ENCODE measurements around the gene FIGN. TPM values are rescaled to one million over a fixed set of nuclear protein-coding genes. Genes with fewer than 3 reads are reported as not detected.

FIGN gene
- total RNA-seq, 1 experiment from 2014 or later, result 14.6 TPM

- Histone ChIP-seq H4K8ac (replicated peaks; ENCODE audit: insufficient read length, low read depth, low read length) (no peak overlapping the region), H2BK120ac (ENCODE audit: low read depth, low read length, poor library complexity, severe bottlenecking) (no peak overlapping the region), H3K4me2 (ENCODE audit: insufficient read depth, insufficient read length, low read length) (no peak overlapping the region), H3K4ac (ENCODE audit: low read depth, low read length) (no peak overlapping the region), H3K23ac (ENCODE audit: insufficient read length, low read depth, low read length) (no peak overlapping the region), H3K9ac (ENCODE audit: extremely low read depth, insufficient read length, low read length) (no peak overlapping the region), H3K9me3 (ENCODE audit: control insufficient read depth, low read depth, low read length) (no peaks in the 10 kb centered on the region), H3K79me2 (ENCODE audit: insufficient read depth, low read length) (no peaks in the 10 kb centered on the region), H3K18ac (ENCODE audit: insufficient read length, low read depth, low read length) (no peak overlapping the region), H2BK20ac (ENCODE audit: low read depth, low read length, poor library complexity, severe bottlenecking) (no peak overlapping the region), H3K14ac (ENCODE audit: insufficient read depth, low read length) (no peak overlapping the region), H3K56ac (ENCODE audit: insufficient read length, low read depth, low read length) (no peak overlapping the region), H4K5ac (ENCODE audit: insufficient read length, low read depth, low read length) (no peak overlapping the region), H2BK5ac (ENCODE audit: insufficient read length, low read length) (no peak overlapping the region), H3T11ph (ENCODE audit: low read length) (no peak overlapping the region), H3K27ac (ENCODE audit: insufficient read length, low read depth, low read length) (no peak overlapping the region), H2BK12ac (ENCODE audit: insufficient read length, low read depth, low read length) (no peak overlapping the region), H3K79me1 (ENCODE audit: insufficient read depth, low read depth, low read length, poor library complexity, severe bottlenecking) (no peaks in the 10 kb centered on the region), H3K27me3 (ENCODE audit: insufficient read depth, low read length) (no peaks in the 10 kb centered on the region), H4K20me1 (ENCODE audit: control insufficient read depth, insufficient read depth, insufficient read length) (no peaks in the 10 kb centered on the region), H3K4me1 (ENCODE audit: insufficient read depth, low read length) (peaks cover 2% of the 10 kb centered on the region; the same call in 1 of the 2 replicates), H2BK15ac (ENCODE audit: low read depth, low read length) (no peak overlapping the region), H2AFZ (ENCODE audit: low read length) (no peak overlapping the region), H4K91ac (ENCODE audit: insufficient read length, low read depth, low read length) (no peak overlapping the region), H2AK5ac (ENCODE audit: insufficient read length, low read length) (no peak overlapping the region), H3K23me2 (ENCODE audit: insufficient read length, low read depth, low read length, poor library complexity, severe bottlenecking) (no peaks in the 10 kb centered on the region)
- Mint-ChIP-seq H3K27me3 (ENCODE audit: low read depth) (no peaks in the 10 kb centered on the region), H3K4me1 (peaks cover 40 to 45% of the 10 kb centered on the region in 2 experiments), H3K9me3 (no peaks in the 10 kb centered on the region), H3K36me3 (ENCODE audit: insufficient read depth in 1 of 3, low read depth in 3 of 3) (no peaks in the 10 kb centered on the region), H3K27ac (peak overlapping the region in 2 of 3 experiments; percentile 5 to 23; a peak in 1 of 7 replicates), H3K4me3 (no peak overlapping the region)
- no peak for TF ChIP-seq CTCF (conservative IDR thresholded peaks at IDR 0.05)
- no CpG with 5 or more reads among the region's 3 CpGs for WGBS (ENCODE audit: extremely low coverage, insufficient read length, low lambda C conversion rate)
- no peak for DNase-seq
Observed at GRCh38 chr2:163594497-163594896, 141.3 kb downstream of the FIGN start.

Data from H9 (cell line).